HG03571 (cell line): ENCODE measurements around the gene DLG1.

Experiments
- ATAC-seq: cut with Tn5 transposase; IDR thresholded peaks from one replicate; pipeline ENCODE4 v1.9.1; 2021; ENCODE audit not compliant: unreplicated experiment

DLG1 gene

GRCh38 chr3:197002701-197003454 is 295.5 kb downstream of the DLG1 start:
- ATAC-seq = peak; percentile 72

GRCh38 chr3:197001972-197002700 is 296.3 kb downstream of the DLG1 start:
- ATAC-seq = peak; percentile 20

GRCh38 chr3:197001106-197001971 is 297.1 kb downstream of the DLG1 start:
- no peak for ATAC-seq

- no peak for ATAC-seq
Measured at GRCh38 chr3:197000211-197000610, 298.2 kb downstream of the DLG1 start.

GRCh38 chr3:196998966-196999760 is 299.2 kb downstream of the DLG1 start:
- no peak for ATAC-seq

- no peak for ATAC-seq
Measured at GRCh38 chr3:196997311-196997710, 301.1 kb downstream of the DLG1 start.

GRCh38 chr3:196996454-196997265 is 301.8 kb downstream of the DLG1 start:
- ATAC-seq = no peak

- no peak for ATAC-seq
Measured at GRCh38 chr3:196995646-196996355, 302.6 kb downstream of the DLG1 start.

- no peak for ATAC-seq
Measured at GRCh38 chr3:196995027-196995426, 303.4 kb downstream of the DLG1 start.

- no peak for ATAC-seq
Measured at GRCh38 chr3:196994056-196994455, 304.4 kb downstream of the DLG1 start.
